ENCODE results near the gene ABCF2.

ABCF2 gene

DNA sequence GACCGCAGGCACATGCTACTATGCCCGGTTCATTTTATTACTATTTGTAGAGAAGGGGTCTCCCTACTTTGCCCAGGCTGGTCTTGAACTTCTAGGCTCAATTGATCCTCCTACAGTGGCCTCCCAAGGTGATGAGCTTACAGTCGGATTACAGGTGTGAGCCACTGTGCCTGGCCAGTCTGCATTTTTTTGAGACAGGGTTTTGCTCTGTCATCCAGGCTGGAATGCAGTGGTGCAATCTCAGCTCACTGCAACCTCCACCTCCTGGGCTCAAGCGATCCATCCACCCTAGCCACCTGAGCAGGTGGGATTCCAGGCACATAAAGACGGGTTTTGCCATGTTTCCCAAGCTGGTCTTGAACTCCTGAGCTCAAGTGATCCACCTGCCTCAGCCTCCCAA is 14.4 kb downstream of the ABCF2 start:
- Histone ChIP-seq H3K9me3 (ENCODE audit: control insufficient read depth, insufficient read depth, low read depth, low read length) (no peaks in the 10 kb centered on the region), H3K4me3 (ENCODE audit: low read depth, low read length) (no peak overlapping the region), H3K9ac (ENCODE audit: low read length) (no peak overlapping the region), H3K36me3 (ENCODE audit: control insufficient read depth, insufficient read depth, low read length) (peaks cover 57% of the 10 kb centered on the region), H3K27ac (ENCODE audit: low read depth, low read length) (no peak overlapping the region), H3K27me3 (ENCODE audit: control insufficient read depth, insufficient read depth, low read length) (no peaks in the 10 kb centered on the region), H3K4me1 (ENCODE audit: control insufficient read depth, insufficient read depth, low read length) (0 out of 2 replicates have a peak, but pooled peaks cover 4% of the 10 kb centered on the region)

- H3K4me1 ChIP-seq (ENCODE audit: control insufficient read depth, insufficient read depth, low read length) = 0 out of 2 replicates have a peak, but pooled peaks cover 4% of the 10 kb centered on the region
- no peaks in the 10 kb centered on the region for H3K9me3 ChIP-seq (ENCODE audit: control insufficient read depth, insufficient read depth, low read depth, low read length)
- no peak overlapping the region for H3K4me3 ChIP-seq (ENCODE audit: low read depth, low read length)
- H3K27ac ChIP-seq (ENCODE audit: low read depth, low read length) = no peak overlapping the region
- no peak overlapping the region for H3K9ac ChIP-seq (ENCODE audit: low read length)
- H3K27me3 ChIP-seq (ENCODE audit: control insufficient read depth, insufficient read depth, low read length) = no peaks in the 10 kb centered on the region; the same call in 1 of the 2 replicates
- peaks cover 44% of the 10 kb centered on the region for H3K36me3 ChIP-seq (ENCODE audit: control insufficient read depth, insufficient read depth, low read length)
Measured at GRCh38 chr7:151211155-151211772, 15.7 kb downstream of the ABCF2 start.

DNA sequence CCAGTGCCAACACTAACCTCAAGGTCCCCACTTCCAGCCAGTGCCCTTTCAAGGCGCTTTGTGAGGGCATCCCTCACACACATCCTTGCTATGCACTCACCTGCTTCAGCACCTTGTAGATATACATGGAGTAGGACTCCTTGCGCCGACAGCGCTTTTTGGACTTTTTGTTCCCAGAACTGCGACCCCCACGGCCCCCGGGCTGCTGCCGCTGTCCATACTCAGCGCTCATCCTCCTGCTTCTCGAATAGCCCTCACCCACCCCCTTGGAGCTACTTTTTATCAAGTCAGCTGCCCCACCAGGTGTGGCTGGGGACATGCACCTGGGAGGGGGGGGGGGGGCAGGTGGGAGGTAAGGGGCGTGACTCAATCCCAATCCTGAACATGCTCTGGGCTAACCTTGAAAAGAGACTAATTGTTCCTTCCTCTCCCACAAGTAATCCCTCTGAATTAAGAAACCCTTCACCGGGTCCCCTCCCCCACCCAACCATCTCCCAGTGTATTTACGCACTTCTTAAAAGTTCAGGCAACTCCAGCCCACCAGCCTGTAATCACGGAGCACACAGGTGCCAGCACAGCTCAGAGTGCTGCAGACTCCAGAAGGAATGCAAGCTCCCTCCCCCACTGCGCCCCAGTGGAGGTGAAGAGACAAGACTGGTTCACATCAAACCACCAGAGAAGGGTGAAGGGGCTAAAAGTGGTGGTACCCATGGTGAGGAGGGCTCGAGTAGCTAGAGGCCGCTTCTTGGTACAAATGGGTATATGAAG is 16.7 kb downstream of the ABCF2 start, which contains the start of gene H2BK1:
H2BK1 (minus strand) TSS at position 402 of the 768 bp plus-strand sequence; CDS start at position 232, 170 bp downstream.
- Histone ChIP-seq H3K4me1 (ENCODE audit: control insufficient read depth, insufficient read depth, low read length) (0 out of 2 replicates have a peak, but pooled peaks cover 4% of the 10 kb centered on the region), H3K27me3 (ENCODE audit: control insufficient read depth, insufficient read depth, low read length) (peaks cover 8% of the 10 kb centered on the region; the same call in 1 of the 2 replicates), H3K9me3 (ENCODE audit: control insufficient read depth, insufficient read depth, low read depth, low read length) (no peaks in the 10 kb centered on the region), H3K9ac (ENCODE audit: low read length) (no peak within 1 kb of the TSS), H3K36me3 (ENCODE audit: control insufficient read depth, insufficient read depth, low read length) (peaks cover 34% of the 10 kb centered on the region), H3K27ac (ENCODE audit: low read depth, low read length) (no peak within 1 kb of the TSS), H3K4me3 (ENCODE audit: low read depth, low read length) (no peak within 1 kb of the TSS)

DNA sequence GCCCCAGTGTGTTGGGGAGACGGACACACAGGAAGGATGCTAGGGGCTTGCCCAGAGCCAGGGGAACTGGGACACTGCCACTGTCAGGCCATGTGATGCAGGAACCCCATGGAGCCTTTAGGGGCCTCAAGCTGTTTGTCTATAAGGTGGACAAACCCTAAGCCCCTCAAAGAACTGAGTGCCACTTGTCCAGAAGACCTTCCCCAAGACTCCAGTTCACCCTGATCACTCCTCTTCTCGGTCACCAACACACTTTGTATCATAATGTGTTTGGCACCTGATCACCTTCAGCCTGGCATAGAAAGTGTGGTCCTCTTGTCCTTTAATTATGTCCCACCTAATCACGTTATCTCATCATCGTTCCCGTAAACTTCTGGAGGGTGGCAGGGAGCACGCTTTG is 17.4 kb downstream of the ABCF2 start:
- Histone ChIP-seq H3K4me1 (ENCODE audit: control insufficient read depth, insufficient read depth, low read length) (0 out of 2 replicates have a peak, but pooled peaks cover 4% of the 10 kb centered on the region), H3K27me3 (ENCODE audit: control insufficient read depth, insufficient read depth, low read length) (peaks cover 14% of the 10 kb centered on the region; the same call in 1 of the 2 replicates), H3K36me3 (ENCODE audit: control insufficient read depth, insufficient read depth, low read length) (peaks cover 27% of the 10 kb centered on the region), H3K9ac (ENCODE audit: low read length) (no peak overlapping the region), H3K27ac (ENCODE audit: low read depth, low read length) (no peak overlapping the region), H3K4me3 (ENCODE audit: low read depth, low read length) (no peak overlapping the region), H3K9me3 (ENCODE audit: control insufficient read depth, insufficient read depth, low read depth, low read length) (no peaks in the 10 kb centered on the region)

GRCh38 chr7:151208253-151208862 is 18.6 kb downstream of the ABCF2 start:
- Histone ChIP-seq H3K4me1 (ENCODE audit: control insufficient read depth, insufficient read depth, low read length) (0 out of 2 replicates have a peak, but pooled peaks cover 4% of the 10 kb centered on the region), H3K9ac (ENCODE audit: low read length) (no peak overlapping the region), H3K9me3 (ENCODE audit: control insufficient read depth, insufficient read depth, low read depth, low read length) (no peaks in the 10 kb centered on the region), H3K27ac (ENCODE audit: low read depth, low read length) (no peak overlapping the region), H3K4me3 (ENCODE audit: low read depth, low read length) (no peak overlapping the region), H3K27me3 (ENCODE audit: control insufficient read depth, insufficient read depth, low read length) (peaks cover 22% of the 10 kb centered on the region), H3K36me3 (ENCODE audit: control insufficient read depth, insufficient read depth, low read length) (peaks cover 15% of the 10 kb centered on the region)

GRCh38 chr7:151207804-151208203 is 19.2 kb downstream of the ABCF2 start:
- Histone ChIP-seq H3K27ac (ENCODE audit: low read depth, low read length) (no peak overlapping the region), H3K36me3 (ENCODE audit: control insufficient read depth, insufficient read depth, low read length) (peaks cover 9% of the 10 kb centered on the region), H3K4me1 (ENCODE audit: control insufficient read depth, insufficient read depth, low read length) (0 out of 2 replicates have a peak, but pooled peaks cover 4% of the 10 kb centered on the region), H3K9ac (ENCODE audit: low read length) (no peak overlapping the region), H3K27me3 (ENCODE audit: control insufficient read depth, insufficient read depth, low read length) (peaks cover 22% of the 10 kb centered on the region), H3K9me3 (ENCODE audit: control insufficient read depth, insufficient read depth, low read depth, low read length) (no peaks in the 10 kb centered on the region), H3K4me3 (ENCODE audit: low read depth, low read length) (no peak overlapping the region)

DNA sequence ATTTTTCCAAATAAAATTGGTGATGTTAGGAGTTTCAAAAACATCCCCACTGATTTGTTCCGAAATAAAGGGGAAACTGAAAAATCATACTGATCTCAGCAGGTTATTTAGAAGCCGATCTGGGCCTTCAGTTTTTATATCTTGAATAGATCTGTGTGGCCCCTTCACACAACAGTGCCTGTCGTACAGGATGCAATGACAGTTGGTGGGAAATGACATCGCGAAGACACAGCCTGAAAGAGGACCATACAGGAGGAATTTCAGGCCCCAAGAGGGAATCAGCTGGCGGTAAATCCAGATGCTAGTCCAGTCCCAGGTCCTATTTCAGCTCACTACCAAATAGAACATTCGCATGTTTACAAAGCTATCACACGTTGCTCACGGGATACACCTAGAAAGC is 19.7 kb downstream of the ABCF2 start:
- H3K4me3 ChIP-seq (ENCODE audit: low read depth, low read length) = no peak overlapping the region
- H3K27me3 ChIP-seq (ENCODE audit: control insufficient read depth, insufficient read depth, low read length) = peaks cover 22% of the 10 kb centered on the region
- no peak overlapping the region for H3K9ac ChIP-seq (ENCODE audit: low read length)
- no peaks in the 10 kb centered on the region for H3K9me3 ChIP-seq (ENCODE audit: control insufficient read depth, insufficient read depth, low read depth, low read length)
- H3K27ac ChIP-seq (ENCODE audit: low read depth, low read length) = no peak overlapping the region
- H3K36me3 ChIP-seq (ENCODE audit: control insufficient read depth, insufficient read depth, low read length) = peaks cover 4% of the 10 kb centered on the region; the same call in 1 of the 2 replicates
- 0 out of 2 replicates have a peak, but pooled peaks cover 4% of the 10 kb centered on the region for H3K4me1 ChIP-seq (ENCODE audit: control insufficient read depth, insufficient read depth, low read length)

DNA sequence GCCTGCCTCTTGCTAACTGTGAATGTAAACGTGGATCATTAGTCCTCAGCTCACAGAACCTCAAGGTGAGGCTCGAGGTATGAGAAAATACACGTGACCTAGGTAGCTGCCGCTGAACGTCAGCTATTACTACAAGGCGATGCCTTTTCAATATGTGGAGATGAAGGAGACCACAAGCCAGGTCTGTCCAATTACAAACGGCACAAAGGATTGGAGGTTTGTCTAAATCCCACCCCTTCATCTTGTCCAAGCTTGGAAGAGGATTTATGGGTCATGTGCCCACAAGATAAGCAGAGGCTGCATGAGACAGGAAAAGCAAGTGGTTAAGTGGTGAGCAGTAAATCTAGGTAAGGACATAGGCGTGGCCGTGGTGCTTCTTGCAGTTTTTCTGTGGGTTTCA is 20.1 kb downstream of the ABCF2 start:
- no peak overlapping the region for H3K27ac ChIP-seq (ENCODE audit: low read depth, low read length)
- no peak overlapping the region for H3K4me3 ChIP-seq (ENCODE audit: low read depth, low read length)
- H3K9me3 ChIP-seq (ENCODE audit: control insufficient read depth, insufficient read depth, low read depth, low read length) = no peaks in the 10 kb centered on the region
- peaks cover 22% of the 10 kb centered on the region for H3K27me3 ChIP-seq (ENCODE audit: control insufficient read depth, insufficient read depth, low read length)
- H3K9ac ChIP-seq (ENCODE audit: low read length) = no peak overlapping the region
- 0 out of 2 replicates have a peak, but pooled peaks cover under 1% of the 10 kb centered on the region for H3K36me3 ChIP-seq (ENCODE audit: control insufficient read depth, insufficient read depth, low read length)
- H3K4me1 ChIP-seq (ENCODE audit: control insufficient read depth, insufficient read depth, low read length) = 0 out of 2 replicates have a peak, but pooled peaks cover 4% of the 10 kb centered on the region

DNA sequence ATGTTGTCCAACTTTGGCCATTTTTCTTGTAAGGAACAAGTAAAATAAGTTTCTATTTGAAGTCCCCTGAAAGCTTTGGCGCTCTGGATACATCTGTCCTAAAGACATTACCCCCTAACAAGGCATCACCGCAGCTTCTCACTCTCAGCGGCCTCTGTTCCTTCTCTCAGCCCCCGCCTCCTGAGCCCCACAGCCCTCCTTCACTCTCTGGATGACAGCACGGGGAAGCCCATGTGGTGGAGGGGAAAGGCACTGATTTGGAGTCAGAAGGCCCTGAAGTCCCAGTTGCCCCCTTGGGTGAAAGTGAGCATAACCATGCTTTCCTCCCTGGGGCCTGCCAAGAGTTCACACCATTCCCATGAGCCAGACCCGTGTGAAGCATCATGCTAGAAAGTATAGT is 21.3 kb downstream of the ABCF2 start:
- no peaks in the 10 kb centered on the region for H3K9me3 ChIP-seq (ENCODE audit: control insufficient read depth, insufficient read depth, low read depth, low read length)
- peaks cover 22% of the 10 kb centered on the region for H3K27me3 ChIP-seq (ENCODE audit: control insufficient read depth, insufficient read depth, low read length)
- H3K4me3 ChIP-seq (ENCODE audit: low read depth, low read length) = no peak overlapping the region
- H3K36me3 ChIP-seq (ENCODE audit: control insufficient read depth, insufficient read depth, low read length) = no peaks in the 10 kb centered on the region
- H3K27ac ChIP-seq (ENCODE audit: low read depth, low read length) = no peak overlapping the region
- H3K9ac ChIP-seq (ENCODE audit: low read length) = no peak overlapping the region
- H3K4me1 ChIP-seq (ENCODE audit: control insufficient read depth, insufficient read depth, low read length) = 0 out of 2 replicates have a peak, but pooled peaks cover under 1% of the 10 kb centered on the region

- Histone ChIP-seq H3K9me3 (ENCODE audit: control insufficient read depth, insufficient read depth, low read depth, low read length) (no peaks in the 10 kb centered on the region), H3K4me3 (ENCODE audit: low read depth, low read length) (no peak overlapping the region), H3K36me3 (ENCODE audit: control insufficient read depth, insufficient read depth, low read length) (no peaks in the 10 kb centered on the region), H3K27ac (ENCODE audit: low read depth, low read length) (no peak overlapping the region), H3K4me1 (ENCODE audit: control insufficient read depth, insufficient read depth, low read length) (peaks cover 8% of the 10 kb centered on the region), H3K9ac (ENCODE audit: low read length) (no peak overlapping the region), H3K27me3 (ENCODE audit: control insufficient read depth, insufficient read depth, low read length) (peaks cover 22% of the 10 kb centered on the region)
Measured at GRCh38 chr7:151204383-151205032, 22.5 kb downstream of the ABCF2 start.
